ENCODE results near the gene PLXDC1.

The PLXDC1 gene

DNA sequence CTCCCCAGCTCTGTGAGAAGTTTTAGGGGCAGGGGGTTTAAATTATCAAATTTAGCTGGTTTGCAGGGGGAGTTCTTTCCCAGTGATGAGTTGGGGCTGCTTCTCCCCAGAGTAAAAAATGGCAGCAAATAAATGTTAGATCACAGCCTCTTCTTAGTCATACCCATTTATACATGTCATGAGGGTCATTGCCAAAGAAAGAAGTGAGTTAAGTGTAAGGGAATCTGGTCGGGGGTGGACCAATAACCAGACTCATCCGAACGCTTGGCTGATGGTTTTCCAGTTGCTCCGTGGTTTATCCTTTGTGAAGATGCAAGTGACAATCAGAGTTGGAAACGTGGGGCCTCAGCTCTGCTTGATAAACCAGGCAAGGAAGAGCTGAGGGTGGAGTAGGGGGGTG lies 87.1 kb downstream of the PLXDC1 start:
- TF ChIP-seq POLR2AphosphoS5 (IDR thresholded peaks at IDR 0.05; ENCODE audit: low read depth, low read length) (no peak), FOXP2 (optimal IDR thresholded peaks at IDR 0.05; ENCODE audit: borderline replicate concordance, extremely low read depth, extremely low read length, insufficient read depth) (no peak), SIN3A (IDR thresholded peaks at IDR 0.05; ENCODE audit: borderline replicate concordance, insufficient read depth, low read length) (no peak)

- TF ChIP-seq POLR2AphosphoS5 (IDR thresholded peaks at IDR 0.05; ENCODE audit: low read depth, low read length) (no peak), TAF1 (IDR thresholded peaks at IDR 0.05; ENCODE audit: borderline replicate concordance, insufficient read depth, low read length) (no peak)
Measured at GRCh38 chr17:39063681-39064069, 87.8 kb downstream of the PLXDC1 start.

GRCh38 chr17:39062846-39063680 lies 88.4 kb downstream of the PLXDC1 start:
- TF ChIP-seq, protein P1, sequence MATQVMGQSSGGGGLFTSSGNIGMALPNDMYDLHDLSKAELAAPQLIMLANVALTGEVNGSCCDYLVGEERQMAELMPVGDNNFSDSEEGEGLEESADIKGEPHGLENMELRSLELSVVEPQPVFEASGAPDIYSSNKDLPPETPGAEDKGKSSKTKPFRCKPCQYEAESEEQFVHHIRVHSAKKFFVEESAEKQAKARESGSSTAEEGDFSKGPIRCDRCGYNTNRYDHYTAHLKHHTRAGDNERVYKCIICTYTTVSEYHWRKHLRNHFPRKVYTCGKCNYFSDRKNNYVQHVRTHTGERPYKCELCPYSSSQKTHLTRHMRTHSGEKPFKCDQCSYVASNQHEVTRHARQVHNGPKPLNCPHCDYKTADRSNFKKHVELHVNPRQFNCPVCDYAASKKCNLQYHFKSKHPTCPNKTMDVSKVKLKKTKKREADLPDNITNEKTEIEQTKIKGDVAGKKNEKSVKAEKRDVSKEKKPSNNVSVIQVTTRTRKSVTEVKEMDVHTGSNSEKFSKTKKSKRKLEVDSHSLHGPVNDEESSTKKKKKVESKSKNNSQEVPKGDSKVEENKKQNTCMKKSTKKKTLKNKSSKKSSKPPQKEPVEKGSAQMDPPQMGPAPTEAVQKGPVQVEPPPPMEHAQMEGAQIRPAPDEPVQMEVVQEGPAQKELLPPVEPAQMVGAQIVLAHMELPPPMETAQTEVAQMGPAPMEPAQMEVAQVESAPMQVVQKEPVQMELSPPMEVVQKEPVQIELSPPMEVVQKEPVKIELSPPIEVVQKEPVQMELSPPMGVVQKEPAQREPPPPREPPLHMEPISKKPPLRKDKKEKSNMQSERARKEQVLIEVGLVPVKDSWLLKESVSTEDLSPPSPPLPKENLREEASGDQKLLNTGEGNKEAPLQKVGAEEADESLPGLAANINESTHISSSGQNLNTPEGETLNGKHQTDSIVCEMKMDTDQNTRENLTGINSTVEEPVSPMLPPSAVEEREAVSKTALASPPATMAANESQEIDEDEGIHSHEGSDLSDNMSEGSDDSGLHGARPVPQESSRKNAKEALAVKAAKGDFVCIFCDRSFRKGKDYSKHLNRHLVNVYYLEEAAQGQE (IDR thresholded peaks at IDR 0.05; ENCODE audit: insufficient read depth in 1 of 2, low read depth in 2 of 2, low read length in 2 of 2): no peak
- TF ChIP-seq TAF1 (IDR thresholded peaks at IDR 0.05; ENCODE audit: borderline replicate concordance, insufficient read depth, low read length): no peak
- TF ChIP-seq FOXP2 (optimal IDR thresholded peaks at IDR 0.05; ENCODE audit: borderline replicate concordance, extremely low read depth, extremely low read length, insufficient read depth): no peak
- TF ChIP-seq SIN3A (IDR thresholded peaks at IDR 0.05; ENCODE audit: borderline replicate concordance, insufficient read depth, low read length): no peak
- TF ChIP-seq POLR2AphosphoS5 (IDR thresholded peaks at IDR 0.05; ENCODE audit: low read depth, low read length): no peak

GRCh38 chr17:39058524-39058923 lies 92.9 kb downstream of the PLXDC1 start:
- TF ChIP-seq TAF1 (IDR thresholded peaks at IDR 0.05; ENCODE audit: borderline replicate concordance, insufficient read depth, low read length) (no peak), FOXP2 (optimal IDR thresholded peaks at IDR 0.05; ENCODE audit: borderline replicate concordance, extremely low read depth, extremely low read length, insufficient read depth) (no peak), SIN3A (IDR thresholded peaks at IDR 0.05; ENCODE audit: borderline replicate concordance, insufficient read depth, low read length) (no peak), POLR2AphosphoS5 (IDR thresholded peaks at IDR 0.05; ENCODE audit: low read depth, low read length) (no peak)
- TF ChIP-seq, protein P1 (IDR thresholded peaks at IDR 0.05; ENCODE audit: insufficient read depth in 1 of 2, low read depth in 2 of 2, low read length in 2 of 2): no peak

DNA sequence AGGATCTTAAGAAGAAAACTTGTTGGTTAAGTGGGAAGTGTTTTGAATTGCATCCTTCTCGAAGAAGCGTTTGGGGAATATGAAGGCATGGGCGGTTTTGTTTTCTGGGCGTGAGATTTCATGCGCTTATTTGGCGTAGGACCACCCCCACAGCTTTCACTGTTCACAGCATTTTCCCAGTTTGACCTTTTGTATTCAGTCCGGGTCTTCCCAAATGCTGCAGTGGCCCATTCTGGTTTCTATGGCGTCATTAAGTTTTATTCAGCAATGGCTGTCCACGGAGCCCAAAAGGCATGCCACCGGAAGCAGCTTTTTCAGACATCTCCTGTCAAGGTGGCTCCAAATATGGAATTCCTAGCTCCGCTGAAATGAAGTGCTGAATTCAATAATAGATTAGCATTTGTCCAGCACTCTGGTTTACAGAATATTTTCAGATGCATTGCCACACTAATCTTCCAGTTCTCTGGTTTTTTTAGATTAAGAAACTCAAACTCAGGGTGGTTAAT lies 93.7 kb downstream of the PLXDC1 start:
- TF ChIP-seq POLR2AphosphoS5 (IDR thresholded peaks at IDR 0.05; ENCODE audit: low read depth, low read length): no peak
- no peak for TF ChIP-seq SIN3A (IDR thresholded peaks at IDR 0.05; ENCODE audit: borderline replicate concordance, insufficient read depth, low read length)
- no peak for TF ChIP-seq TAF1 (IDR thresholded peaks at IDR 0.05; ENCODE audit: borderline replicate concordance, insufficient read depth, low read length)
- no peak for TF ChIP-seq FOXP2 (optimal IDR thresholded peaks at IDR 0.05; ENCODE audit: borderline replicate concordance, extremely low read depth, extremely low read length, insufficient read depth)
- TF ChIP-seq, protein P1 (IDR thresholded peaks at IDR 0.05; ENCODE audit: insufficient read depth in 1 of 2, low read depth in 2 of 2, low read length in 2 of 2): no peak

- no peak for TF ChIP-seq POLR2AphosphoS5 (IDR thresholded peaks at IDR 0.05; ENCODE audit: low read depth, low read length)
- TF ChIP-seq TAF1 (IDR thresholded peaks at IDR 0.05; ENCODE audit: borderline replicate concordance, insufficient read depth, low read length): no peak
Measured at GRCh38 chr17:39054111-39054645, 97.3 kb downstream of the PLXDC1 start.
